HG03565 (cell line): ENCODE data around the gene OGFOD2.

ENCODE experiments used
- ATAC-seq: cut with Tn5 transposase; IDR thresholded peaks from one replicate; pipeline ENCODE4 v1.9.1; 2021; ENCODE audit warnings: mild to moderate bottlenecking, moderate library complexity; ENCODE audit not compliant: unreplicated experiment

Gene OGFOD2

GRCh38 chr12:122988036-122988435 is 13.0 kb downstream of the OGFOD2 start:
- no peak for ATAC-seq

- no peak for ATAC-seq
These were observed 13.7 kb downstream of the OGFOD2 start for GRCh38 chr12:122988612-122989212.

GRCh38 chr12:122989225-122989839 is 14.3 kb downstream of the OGFOD2 start:
- no peak for ATAC-seq

- ATAC-seq: no peak
These were observed 14.9 kb downstream of the OGFOD2 start for GRCh38 chr12:122989874-122990419.

GRCh38 chr12:122990561-122990960 is 15.5 kb downstream of the OGFOD2 start:
- ATAC-seq: no peak

- ATAC-seq: no peak
These were observed 16.0 kb downstream of the OGFOD2 start for GRCh38 chr12:122990961-122991622.

- ATAC-seq: no peak
These were observed 16.7 kb downstream of the OGFOD2 start for GRCh38 chr12:122991623-122992275.

GRCh38 chr12:122992386-122992785 is 17.3 kb downstream of the OGFOD2 start:
- no peak for ATAC-seq

GRCh38 chr12:122994140-122994675 is 19.2 kb downstream of the OGFOD2 start:
- ATAC-seq: no peak

- no peak for ATAC-seq
These were observed 19.9 kb downstream of the OGFOD2 start for GRCh38 chr12:122994781-122995502.

GRCh38 chr12:122995503-122996187 is 20.6 kb downstream of the OGFOD2 start:
- ATAC-seq: no peak

- no peak for ATAC-seq
These were observed 21.2 kb downstream of the OGFOD2 start for GRCh38 chr12:122996188-122996601.

- ATAC-seq: no peak
These were observed 21.7 kb downstream of the OGFOD2 start for GRCh38 chr12:122996621-122997342.

GRCh38 chr12:122997343-122998250 is 22.6 kb downstream of the OGFOD2 start:
- no peak for ATAC-seq

GRCh38 chr12:122998316-122998715 is 23.3 kb downstream of the OGFOD2 start:
- no peak for ATAC-seq

GRCh38 chr12:122999196-122999946 is 24.3 kb downstream of the OGFOD2 start:
- ATAC-seq: no peak

GRCh38 chr12:122999986-123000420 is 25.0 kb downstream of the OGFOD2 start:
- ATAC-seq: no peak

- ATAC-seq: no peak
These were observed 25.5 kb downstream of the OGFOD2 start for GRCh38 chr12:123000578-123000977.
